Kidney epithelial cell (primary cell): ENCODE data around the gene ZNF423. TPM values are rescaled to one million over a fixed set of nuclear protein-coding genes. Genes with fewer than 3 reads are reported as not detected.

ENCODE experiments used
- DNase-seq: peaks from one replicate; pipeline ENCODE4 v3.0.0-alpha.2; 2010; ENCODE audit warnings: low read depth
- H3K27me3 ChIP-seq: 2 replicates; pipeline ENCODE4 v1.6.0; 2011; ENCODE audit warnings: low read length; ENCODE audit not compliant: control insufficient read depth, insufficient read depth
- H3K36me3 ChIP-seq: 2 replicates; pipeline ENCODE4 v1.5.1; 2011; ENCODE audit warnings: low read length; ENCODE audit not compliant: control insufficient read depth, insufficient read depth
- H3K4me3 ChIP-seq: 2 replicates; pipeline ENCODE4 v1.5.1; 2011; ENCODE audit warnings: low read depth, mild to moderate bottlenecking, control low read depth, low read length
- CTCF ChIP-seq: IDR thresholded peaks from 2 replicates; pipeline ENCODE4 v1.5.1; 2011; ENCODE audit warnings: mild to moderate bottlenecking, moderate library complexity, low read length, control low read depth, inconsistent platforms; ENCODE audit not compliant: insufficient read depth, poor library complexity, severe bottlenecking
- total RNA-seq: library from RNA; depleted of rRNA; stranded (reverse); fragments of >200 nt; gene quantifications from 2 replicates; pipeline ENCODE4 v1.2.3, GENCODE V29; 2015

ZNF423 gene
- total RNA-seq, 1 donor from 2014 or later = 3.6 TPM

- no peaks in the 10 kb centered on the region for H3K36me3 ChIP-seq
Measured at GRCh38 chr16:49461517-49461951, 394.4 kb downstream of the ZNF423 start.

GRCh38 chr16:49460786-49461470 lies 395.0 kb downstream of the ZNF423 start:
- no peak for TF ChIP-seq CTCF
- Histone ChIP-seq H3K27me3 (peaks cover 14% of the 10 kb centered on the region), H3K36me3 (no peaks in the 10 kb centered on the region), H3K4me3 (no peak overlapping the region)
- no peak for DNase-seq

More at GRCh38 chr16:49461517-49461951, 394.4 kb downstream of the ZNF423 start:
- TF ChIP-seq CTCF = no peak
- Histone ChIP-seq H3K27me3 (peaks cover 14% of the 10 kb centered on the region), H3K4me3 (no peak overlapping the region)
- no peak for DNase-seq

GRCh38 chr16:49459953-49460735 lies 395.8 kb downstream of the ZNF423 start:
- DNase-seq = no peak
- TF ChIP-seq CTCF = no peak
- Histone ChIP-seq H3K36me3 (no peaks in the 10 kb centered on the region), H3K4me3 (no peak overlapping the region), H3K27me3 (peaks cover 10% of the 10 kb centered on the region)

GRCh38 chr16:49458656-49459445 lies 397.1 kb downstream of the ZNF423 start:
- no peak for TF ChIP-seq CTCF
- no peak for DNase-seq
- Histone ChIP-seq H3K4me3 (no peak overlapping the region), H3K36me3 (no peaks in the 10 kb centered on the region), H3K27me3 (peaks cover 2% of the 10 kb centered on the region)

GRCh38 chr16:49458243-49458642 lies 397.7 kb downstream of the ZNF423 start:
- DNase-seq = no peak
- H3K27me3 ChIP-seq = no peaks in the 10 kb centered on the region
- H3K36me3 ChIP-seq = no peaks in the 10 kb centered on the region
- no peak for TF ChIP-seq CTCF
- H3K4me3 ChIP-seq = no peak overlapping the region
